ENCODE measurements around the gene SSC5D. TPM values are rescaled to one million over a fixed set of nuclear protein-coding genes. Genes with fewer than 3 reads are reported as not detected.
"Not testable (repeated sequence)": the region's sequence is repeated elsewhere in the genome, so short reads cannot be mapped to it uniquely, and the experiment has no call there.

The SSC5D gene
- polyA plus RNA-seq, 1 of the 3 experiments (the other 2 are of a cell fraction), result 4.9 TPM

DNA sequence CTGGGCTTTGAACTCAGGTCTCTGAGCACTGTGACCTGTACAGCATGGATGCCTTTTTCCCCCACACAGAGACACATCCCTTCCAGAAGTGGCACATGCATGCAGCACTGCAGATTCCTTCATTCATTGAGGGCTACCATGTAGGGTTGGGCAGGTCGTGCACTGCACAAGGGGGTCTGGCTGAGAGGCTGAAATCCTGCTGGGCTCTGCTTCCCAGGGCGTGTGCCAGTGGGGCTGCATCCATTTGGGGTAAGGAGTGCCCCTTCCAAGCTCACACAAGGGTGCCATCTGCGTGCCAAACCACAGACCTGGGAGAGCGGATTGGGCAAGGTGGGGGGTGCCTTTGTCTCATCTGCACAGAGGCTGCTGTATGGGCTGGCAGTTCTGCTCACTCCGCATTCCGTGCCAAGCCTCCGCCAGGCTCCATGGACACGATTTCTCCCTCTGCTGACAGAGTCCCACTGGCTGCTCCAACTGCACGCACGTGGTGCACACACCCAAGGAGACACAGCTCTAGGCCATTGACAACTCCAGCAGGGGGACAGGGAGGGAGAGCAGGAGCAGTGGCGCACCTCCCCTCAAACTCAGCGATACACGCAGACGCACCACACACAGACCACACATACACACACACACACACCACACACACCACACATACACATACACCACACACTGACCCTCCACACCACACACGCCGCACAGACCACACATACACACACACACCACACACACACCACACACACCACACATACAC, 40.6 kb upstream of the SSC5D start:
- Histone ChIP-seq H4K20me1 (ENCODE audit: insufficient read depth) (peaks cover 5% of the 10 kb centered on the region; the same call in 1 of the 2 replicates), H3K27ac (ENCODE audit: low read depth in 2 of 2, low read length in 1 of 2) (no peak overlapping the region), H3K4me3 (ENCODE audit: low read depth in 2 of 2, low read length in 1 of 2) (no peak overlapping the region), H3K9me2 (no peaks in the 10 kb centered on the region), H3K36me3 (replicated peaks in 1 of 2; ENCODE audit: control insufficient read depth in 1 of 2, insufficient read depth in 2 of 2, low read length in 1 of 2) (no peaks in the 10 kb centered on the region), H3K9me3 (no peaks in the 10 kb centered on the region), H3F3A (replicated peaks; ENCODE audit: insufficient read depth) (peaks cover 8% of the 10 kb centered on the region), H3K9ac (no peak overlapping the region), H3K4me2 (no peak overlapping the region), H3K27me3 (ENCODE audit: insufficient read depth) (peaks cover 51% of the 10 kb centered on the region), H3K4me1 (ENCODE audit: control insufficient read depth in 1 of 2, insufficient read depth in 2 of 2, low read depth in 1 of 2, low read length in 1 of 2) (peaks cover 0 to 12% of the 10 kb centered on the region in 2 experiments; a peak in 2 of 4 replicates), H2AFZ (ENCODE audit: low read depth) (no peak overlapping the region), H3K79me2 (ENCODE audit: insufficient read depth) (no peaks in the 10 kb centered on the region)
- 4% methylated on average over 13 of the region's 16 CpGs for WGBS (ENCODE audit: low lambda C conversion rate)
- TF ChIP-seq, protein P1, sequence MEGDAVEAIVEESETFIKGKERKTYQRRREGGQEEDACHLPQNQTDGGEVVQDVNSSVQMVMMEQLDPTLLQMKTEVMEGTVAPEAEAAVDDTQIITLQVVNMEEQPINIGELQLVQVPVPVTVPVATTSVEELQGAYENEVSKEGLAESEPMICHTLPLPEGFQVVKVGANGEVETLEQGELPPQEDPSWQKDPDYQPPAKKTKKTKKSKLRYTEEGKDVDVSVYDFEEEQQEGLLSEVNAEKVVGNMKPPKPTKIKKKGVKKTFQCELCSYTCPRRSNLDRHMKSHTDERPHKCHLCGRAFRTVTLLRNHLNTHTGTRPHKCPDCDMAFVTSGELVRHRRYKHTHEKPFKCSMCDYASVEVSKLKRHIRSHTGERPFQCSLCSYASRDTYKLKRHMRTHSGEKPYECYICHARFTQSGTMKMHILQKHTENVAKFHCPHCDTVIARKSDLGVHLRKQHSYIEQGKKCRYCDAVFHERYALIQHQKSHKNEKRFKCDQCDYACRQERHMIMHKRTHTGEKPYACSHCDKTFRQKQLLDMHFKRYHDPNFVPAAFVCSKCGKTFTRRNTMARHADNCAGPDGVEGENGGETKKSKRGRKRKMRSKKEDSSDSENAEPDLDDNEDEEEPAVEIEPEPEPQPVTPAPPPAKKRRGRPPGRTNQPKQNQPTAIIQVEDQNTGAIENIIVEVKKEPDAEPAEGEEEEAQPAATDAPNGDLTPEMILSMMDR (IDR thresholded peaks at IDR 0.05), result no peak
- TF ChIP-seq, protein P2, sequence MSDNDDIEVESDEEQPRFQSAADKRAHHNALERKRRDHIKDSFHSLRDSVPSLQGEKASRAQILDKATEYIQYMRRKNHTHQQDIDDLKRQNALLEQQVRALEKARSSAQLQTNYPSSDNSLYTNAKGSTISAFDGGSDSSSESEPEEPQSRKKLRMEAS (IDR thresholded peaks at IDR 0.05; ENCODE audit: low read depth), result peak; percentile 60; the same call in 1 of the 2 replicates
- TF ChIP-seq MXI1 (IDR thresholded peaks at IDR 0.05; ENCODE audit: low read depth, low read length), result peak; percentile 97
- peak; percentile 78 for DNase-seq
- POLR2A ChIA-PET, result no interaction called here
- CTCF ChIA-PET, result interaction anchor here (0.6 to 1.7 kb wide), 4 partner anchors 20 to 874 kb away, joined by 3 to 5 read pairs (median 4); partner anchors contain the start of gene LILRA2

DNA sequence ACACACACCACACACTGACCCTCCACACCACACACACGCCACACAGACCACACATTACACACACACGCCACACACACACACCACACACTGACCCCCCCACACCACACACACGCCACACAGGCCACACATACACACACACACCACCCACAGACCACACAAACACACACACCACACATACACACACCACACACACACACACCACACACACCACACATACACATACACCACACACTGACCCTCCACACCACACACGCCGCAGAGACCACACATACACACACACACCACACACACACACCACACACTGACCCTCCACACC, 40.1 kb upstream of the SSC5D start:
- H3K4me2 ChIP-seq; H3K9me2 ChIP-seq; DNase-seq; POLR2A ChIA-PET; H4K20me1 ChIP-seq (ENCODE audit: insufficient read depth); H3K4me3 ChIP-seq (ENCODE audit: low read depth in 2 of 2, low read length in 1 of 2); CTCF ChIA-PET; H3K36me3 ChIP-seq (replicated peaks in 1 of 2; ENCODE audit: control insufficient read depth in 1 of 2, insufficient read depth in 2 of 2, low read length in 1 of 2); H3K9me3 ChIP-seq; H3K27ac ChIP-seq (ENCODE audit: low read depth in 2 of 2, low read length in 1 of 2); H3K9ac ChIP-seq; H3K79me2 ChIP-seq (ENCODE audit: insufficient read depth); H2AFZ ChIP-seq (ENCODE audit: low read depth): not testable (repeated sequence)
- H3K27me3 ChIP-seq (ENCODE audit: insufficient read depth), result peaks cover 47% of the 10 kb centered on the region
- H3F3A ChIP-seq (replicated peaks; ENCODE audit: insufficient read depth), result peaks cover 10% of the 10 kb centered on the region
- 72% methylated on average over 5 of the region's 5 CpGs for WGBS (ENCODE audit: low lambda C conversion rate)
- H3K4me1 ChIP-seq (ENCODE audit: control insufficient read depth in 1 of 2, insufficient read depth in 2 of 2, low read depth in 1 of 2, low read length in 1 of 2), result peaks cover 0 to 12% of the 10 kb centered on the region in 2 experiments; a peak in 2 of 4 replicates

GRCh38 chr19:55449469-55449868, 38.8 kb upstream of the SSC5D start:
- POLR2A ChIA-PET, result interaction anchor here (0.6 kb wide), 1 partner anchor 42 kb away, joined by 3 read pairs; the partner anchor contains the start of gene UBE2S
- TF ChIP-seq TAF1 (IDR thresholded peaks at IDR 0.05; ENCODE audit: borderline replicate concordance, low read depth, low read length) (no peak), USF2 (IDR thresholded peaks at IDR 0.05; ENCODE audit: borderline replicate concordance, low read depth, low read length) (no peak), TEAD4 (IDR thresholded peaks at IDR 0.05; ENCODE audit: borderline replicate concordance, insufficient read depth) (no peak), NFIC (IDR thresholded peaks at IDR 0.05; ENCODE audit: borderline replicate concordance) (no peak), JUND (IDR thresholded peaks at IDR 0.05) (no peak), FOXJ3 (CRISPR knock-in tag; IDR thresholded peaks at IDR 0.05) (no peak)
- TF ChIP-seq, protein P1 (IDR thresholded peaks at IDR 0.05), result no peak
- TF ChIP-seq, protein P3, sequence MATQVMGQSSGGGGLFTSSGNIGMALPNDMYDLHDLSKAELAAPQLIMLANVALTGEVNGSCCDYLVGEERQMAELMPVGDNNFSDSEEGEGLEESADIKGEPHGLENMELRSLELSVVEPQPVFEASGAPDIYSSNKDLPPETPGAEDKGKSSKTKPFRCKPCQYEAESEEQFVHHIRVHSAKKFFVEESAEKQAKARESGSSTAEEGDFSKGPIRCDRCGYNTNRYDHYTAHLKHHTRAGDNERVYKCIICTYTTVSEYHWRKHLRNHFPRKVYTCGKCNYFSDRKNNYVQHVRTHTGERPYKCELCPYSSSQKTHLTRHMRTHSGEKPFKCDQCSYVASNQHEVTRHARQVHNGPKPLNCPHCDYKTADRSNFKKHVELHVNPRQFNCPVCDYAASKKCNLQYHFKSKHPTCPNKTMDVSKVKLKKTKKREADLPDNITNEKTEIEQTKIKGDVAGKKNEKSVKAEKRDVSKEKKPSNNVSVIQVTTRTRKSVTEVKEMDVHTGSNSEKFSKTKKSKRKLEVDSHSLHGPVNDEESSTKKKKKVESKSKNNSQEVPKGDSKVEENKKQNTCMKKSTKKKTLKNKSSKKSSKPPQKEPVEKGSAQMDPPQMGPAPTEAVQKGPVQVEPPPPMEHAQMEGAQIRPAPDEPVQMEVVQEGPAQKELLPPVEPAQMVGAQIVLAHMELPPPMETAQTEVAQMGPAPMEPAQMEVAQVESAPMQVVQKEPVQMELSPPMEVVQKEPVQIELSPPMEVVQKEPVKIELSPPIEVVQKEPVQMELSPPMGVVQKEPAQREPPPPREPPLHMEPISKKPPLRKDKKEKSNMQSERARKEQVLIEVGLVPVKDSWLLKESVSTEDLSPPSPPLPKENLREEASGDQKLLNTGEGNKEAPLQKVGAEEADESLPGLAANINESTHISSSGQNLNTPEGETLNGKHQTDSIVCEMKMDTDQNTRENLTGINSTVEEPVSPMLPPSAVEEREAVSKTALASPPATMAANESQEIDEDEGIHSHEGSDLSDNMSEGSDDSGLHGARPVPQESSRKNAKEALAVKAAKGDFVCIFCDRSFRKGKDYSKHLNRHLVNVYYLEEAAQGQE (IDR thresholded peaks at IDR 0.05; ENCODE audit: low read depth, low read length), result no peak

More at GRCh38 chr19:55449469-55449868, 38.8 kb upstream of the SSC5D start:
- H3K4me3 ChIP-seq (ENCODE audit: low read depth in 2 of 2, low read length in 1 of 2), result no peak overlapping the region
- H4K20me1 ChIP-seq (ENCODE audit: insufficient read depth), result peaks cover 19% of the 10 kb centered on the region
- H3K9ac ChIP-seq, result no peak overlapping the region
- peaks cover 0 to 14% of the 10 kb centered on the region in 2 experiments; a peak in 2 of 4 replicates for H3K4me1 ChIP-seq (ENCODE audit: control insufficient read depth in 1 of 2, insufficient read depth in 2 of 2, low read depth in 1 of 2, low read length in 1 of 2)
- H3K9me2 ChIP-seq, result no peaks in the 10 kb centered on the region
- H3F3A ChIP-seq (replicated peaks; ENCODE audit: insufficient read depth), result peaks cover 21% of the 10 kb centered on the region
- CTCF ChIA-PET, result interaction anchor here (0.7 to 1.3 kb wide), 5 partner anchors 11 to 55 kb away, joined by 3 to 8 read pairs (median 3); partner anchors contain the start of gene NAT14
- H3K27me3 ChIP-seq (ENCODE audit: insufficient read depth), result peaks cover 34% of the 10 kb centered on the region
- H3K36me3 ChIP-seq (replicated peaks in 1 of 2; ENCODE audit: control insufficient read depth in 1 of 2, insufficient read depth in 2 of 2, low read length in 1 of 2), result no peaks in the 10 kb centered on the region
- WGBS (ENCODE audit: low lambda C conversion rate), result 12% methylated on average over 5 of the region's 16 CpGs
- H3K4me2 ChIP-seq, result no peak overlapping the region
- H3K27ac ChIP-seq (ENCODE audit: low read depth in 2 of 2, low read length in 1 of 2), result no peak overlapping the region
- DNase-seq, result no peak
- H3K9me3 ChIP-seq, result no peaks in the 10 kb centered on the region
- H2AFZ ChIP-seq (ENCODE audit: low read depth), result no peak overlapping the region
- H3K79me2 ChIP-seq (ENCODE audit: insufficient read depth), result no peaks in the 10 kb centered on the region
